Measurements from ENCODE around the gene FAT2.
"Not testable (repeated sequence)": the region's sequence is repeated elsewhere in the genome, so short reads cannot be mapped to it uniquely, and the experiment has no call there.

Gene FAT2

DNA sequence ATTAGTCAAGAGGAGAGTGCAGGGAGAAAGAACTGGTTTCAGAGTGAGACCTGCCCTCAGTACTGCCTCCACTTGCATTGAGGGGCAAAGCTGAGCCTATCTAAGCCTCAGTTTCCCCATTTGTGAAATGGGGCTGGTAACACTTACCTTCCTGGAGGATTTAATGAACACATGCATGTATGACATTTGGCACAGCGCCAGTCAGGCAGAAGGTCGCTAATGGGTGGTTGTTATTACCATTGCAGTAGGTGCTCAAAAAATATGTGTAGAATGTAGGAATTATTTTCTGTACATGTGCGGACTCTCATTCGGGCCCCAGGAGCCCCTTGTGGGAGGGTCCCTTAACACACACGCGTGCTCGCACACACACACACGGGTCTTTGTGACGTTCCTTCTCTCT is 10.9 kb downstream of the FAT2 start:
- DNase-seq: no peak

DNA sequence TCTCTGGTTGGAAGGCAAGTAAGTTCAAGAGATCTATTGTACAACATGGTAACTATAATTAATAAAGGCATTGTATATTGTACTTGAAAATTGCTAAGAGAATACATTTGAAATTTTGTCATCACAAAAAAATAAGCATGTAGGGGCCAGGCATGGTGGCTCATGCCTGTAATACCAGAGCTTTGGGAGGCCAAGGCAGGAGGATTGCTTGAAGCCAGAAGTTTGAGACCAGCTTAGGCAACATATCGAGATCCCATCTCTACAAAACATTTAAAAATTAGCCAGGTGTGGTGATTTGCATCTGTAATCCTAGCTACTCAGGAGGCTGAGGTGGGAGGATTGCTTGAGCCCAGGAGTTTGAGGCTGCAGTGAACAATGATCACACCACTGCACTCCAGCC is 12.0 kb downstream of the FAT2 start:
- not testable (repeated sequence) for DNase-seq

DNA sequence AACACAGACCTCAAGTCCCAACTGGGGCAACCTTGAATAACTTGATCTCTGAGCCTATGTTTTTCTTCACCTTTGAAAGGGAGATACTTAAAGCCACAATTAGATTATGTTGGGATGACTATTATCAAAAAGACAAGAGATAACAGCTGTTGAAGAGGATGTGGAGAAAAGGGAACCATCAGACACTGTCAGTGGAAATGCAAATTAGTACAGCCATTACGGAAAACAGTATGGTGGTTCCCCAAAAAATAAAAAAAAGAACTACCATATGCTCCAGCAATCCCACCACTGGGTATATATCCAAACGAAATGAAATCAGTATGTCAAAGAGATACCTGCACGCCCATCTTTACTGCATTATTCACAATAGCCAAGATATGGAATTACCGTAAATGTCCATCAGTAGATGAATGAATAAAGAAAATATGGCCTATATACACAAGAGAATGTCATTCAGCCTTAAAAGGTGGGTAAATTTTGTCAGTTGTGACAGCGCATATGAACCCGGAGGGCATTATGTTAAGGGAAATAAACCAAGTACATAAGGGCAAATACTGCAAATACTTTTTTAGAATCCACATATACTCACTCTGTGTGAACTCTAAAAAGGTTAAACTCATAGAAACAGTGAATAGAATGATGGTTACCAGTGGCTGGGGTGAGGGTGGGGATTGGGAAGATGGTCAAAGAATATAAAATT is 12.7 kb downstream of the FAT2 start:
- DNase-seq: no peak

DNA sequence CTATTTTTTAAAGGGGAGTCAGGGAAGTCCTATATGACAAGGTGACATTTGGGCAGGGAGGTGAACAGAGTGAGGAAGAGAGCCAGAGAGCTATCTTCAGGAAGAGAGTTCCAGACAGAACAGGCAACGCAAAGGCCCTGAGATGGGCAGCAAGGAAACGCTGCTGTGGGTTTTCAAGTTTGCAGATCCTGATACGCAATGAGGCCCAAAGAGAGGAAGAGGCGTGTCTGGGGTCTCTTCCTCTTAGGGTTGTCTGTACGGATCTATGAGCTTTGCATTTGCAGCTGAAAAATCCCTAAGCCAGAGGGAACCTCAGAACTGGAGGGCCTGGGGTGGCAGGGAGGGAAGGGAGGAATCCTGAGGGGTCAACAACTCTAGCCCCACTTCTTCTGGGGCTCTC is 13.6 kb downstream of the FAT2 start:
- no peak for DNase-seq

DNA sequence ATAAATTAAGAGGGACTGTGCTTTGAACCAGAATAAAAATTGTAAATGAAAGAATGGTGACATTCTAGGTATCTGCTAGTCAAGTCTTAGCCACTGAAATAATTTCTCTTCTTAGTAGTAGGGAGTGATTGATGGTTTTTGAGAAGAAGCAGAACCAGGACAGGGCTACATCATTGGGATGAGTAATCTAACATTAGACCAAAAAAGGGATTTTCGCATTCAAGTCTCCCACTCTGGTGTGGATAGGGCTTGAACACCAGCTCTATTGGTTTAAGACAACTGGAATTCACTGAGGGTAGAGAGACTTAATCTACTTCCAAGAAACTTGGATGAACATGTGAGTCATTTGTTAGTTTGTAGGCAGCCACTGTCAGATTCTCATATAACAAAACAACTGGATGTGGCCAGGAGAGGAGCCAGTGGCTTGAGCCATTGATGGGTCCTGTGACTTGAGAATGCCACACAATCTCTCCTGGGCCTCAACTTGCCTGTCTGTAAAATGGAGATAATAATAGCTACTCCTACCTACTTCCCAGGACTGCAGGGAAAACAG is 16.6 kb downstream of the FAT2 start:
- no peak for DNase-seq

GRCh38 chr5:151572657-151573368 is 18.3 kb downstream of the FAT2 start:
- no peak for DNase-seq

GRCh38 chr5:151571270-151572173 is 19.6 kb downstream of the FAT2 start:
- DNase-seq: no peak

DNA sequence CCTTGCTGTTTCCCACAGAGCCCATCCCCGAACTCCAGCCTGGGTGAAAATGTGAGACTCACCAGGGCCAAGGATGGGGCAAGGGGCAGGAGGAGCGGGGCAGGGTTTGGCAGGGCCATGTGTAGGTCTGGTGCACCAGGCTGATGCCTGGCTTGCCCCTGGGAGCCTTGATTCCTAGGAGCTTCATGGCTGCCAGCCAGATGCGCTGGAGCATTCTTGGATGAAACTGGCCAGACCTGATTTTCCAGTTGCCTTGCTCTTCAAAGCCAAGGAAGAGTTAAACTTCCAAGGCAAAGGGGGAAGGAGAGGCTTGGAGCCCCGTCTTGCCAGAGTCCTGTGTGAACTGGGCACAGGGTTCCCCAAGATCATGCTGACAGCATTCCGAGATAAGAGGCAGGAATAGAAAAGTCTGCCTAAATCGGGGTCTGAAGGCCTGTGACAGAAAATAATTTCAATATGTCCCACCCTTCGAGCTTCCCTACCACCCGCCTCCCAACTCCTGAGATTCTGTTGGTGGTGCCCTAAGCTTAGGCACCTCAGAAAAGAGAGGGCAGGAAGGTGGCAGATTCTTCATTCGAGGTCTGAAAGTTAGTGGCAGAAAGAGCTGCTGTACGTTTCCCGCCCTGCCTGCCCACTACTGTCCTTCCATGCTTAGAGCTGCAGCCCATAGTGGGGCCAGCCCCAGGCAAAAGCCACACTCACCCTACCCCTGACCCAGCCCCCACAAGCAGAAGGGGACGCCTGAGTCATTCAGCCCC is 20.4 kb downstream of the FAT2 start:
- no peak for DNase-seq

GRCh38 chr5:151570058-151570457 is 21.1 kb downstream of the FAT2 start:
- DNase-seq: no peak

DNA sequence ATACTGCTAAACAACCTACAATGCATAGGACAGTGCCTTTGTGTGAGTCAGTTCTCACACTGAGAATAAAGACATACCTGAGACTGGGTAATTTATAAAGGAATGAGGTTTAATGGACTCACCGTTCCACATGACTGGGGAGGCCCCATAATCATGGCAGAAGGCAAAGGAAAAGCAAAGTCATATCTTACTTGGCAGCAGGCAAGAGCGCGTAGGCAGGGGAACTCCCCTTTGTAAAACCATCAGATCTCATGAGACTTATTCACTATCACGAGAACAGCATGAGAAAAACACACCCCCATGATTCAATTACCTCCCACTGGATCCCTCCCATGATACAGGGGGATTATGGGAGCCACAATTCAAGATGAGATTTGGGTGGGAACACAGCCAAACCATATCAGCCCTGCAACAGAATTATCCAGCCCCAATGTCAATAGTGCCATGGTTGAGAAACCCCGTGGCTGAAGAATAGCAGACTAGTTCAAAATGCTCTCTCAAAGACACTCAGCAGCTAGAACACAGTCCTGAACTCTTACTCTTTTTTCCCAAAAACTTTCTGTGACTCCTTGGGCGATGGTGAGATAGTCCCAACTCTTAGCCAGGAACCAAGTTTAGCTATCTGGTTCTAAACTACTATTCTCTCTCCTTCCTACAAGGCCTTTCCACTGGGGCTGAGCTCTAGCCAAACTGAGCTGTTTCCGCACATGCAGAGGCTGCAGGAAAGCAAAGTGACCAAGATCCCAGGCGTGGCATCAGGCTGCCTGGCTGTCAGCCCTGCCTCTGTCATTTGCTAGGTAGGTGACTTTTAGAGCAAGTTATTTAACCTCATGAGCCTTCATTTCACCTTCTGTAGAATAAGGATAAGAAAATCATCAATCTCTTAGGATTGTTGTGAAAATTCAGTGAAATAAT is 21.7 kb downstream of the FAT2 start:
- DNase-seq: no peak

DNA sequence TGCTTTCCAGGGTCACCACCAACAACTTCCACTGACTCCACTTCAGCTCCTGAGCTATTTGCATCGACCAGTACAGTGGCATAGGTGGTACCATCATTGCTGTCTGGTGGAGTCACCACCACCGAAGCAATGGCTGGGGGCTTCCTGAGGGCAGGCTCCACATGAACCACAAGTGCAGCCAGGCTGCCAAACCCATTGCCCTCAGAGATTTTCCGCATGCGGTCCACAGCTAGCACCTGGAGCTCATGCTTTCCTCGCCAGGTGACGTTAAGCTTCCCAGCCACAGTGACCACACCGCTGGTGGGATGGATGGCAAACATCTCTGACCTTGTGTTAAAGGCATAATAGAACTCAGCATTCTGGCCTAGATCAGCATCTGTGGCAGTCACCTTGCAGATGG is 23.1 kb downstream of the FAT2 start:
- DNase-seq: no peak

- no peak for DNase-seq
These were observed 25.2 kb downstream of the FAT2 start for GRCh38 chr5:151565971-151566370.

- DNase-seq: no peak
These were observed 29.0 kb downstream of the FAT2 start for GRCh38 chr5:151562019-151562707.

GRCh38 chr5:151557951-151558350 is 33.2 kb downstream of the FAT2 start:
- DNase-seq: no peak

DNA sequence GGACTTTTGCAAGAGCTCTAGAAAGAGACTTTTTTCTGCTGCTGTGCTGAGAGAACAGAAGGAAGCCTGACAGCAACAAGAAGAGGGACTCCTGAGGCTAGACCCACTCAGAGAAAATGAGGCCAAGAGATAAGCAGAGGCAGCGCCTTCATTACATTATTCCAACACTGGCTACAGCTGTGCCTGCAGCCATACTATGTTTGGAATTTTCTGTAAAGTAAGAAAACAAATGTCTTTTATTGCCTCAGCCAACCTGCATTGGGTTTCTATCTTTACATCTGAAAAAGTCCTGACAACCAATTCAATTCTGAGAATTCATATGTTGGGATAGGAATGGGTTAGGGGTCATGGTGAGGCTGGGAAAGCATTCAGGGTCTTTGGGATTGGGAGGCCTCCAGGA is 33.7 kb downstream of the FAT2 start:
- DNase-seq: no peak

- no peak for DNase-seq
These were observed 34.3 kb downstream of the FAT2 start for GRCh38 chr5:151556806-151557205.

DNA sequence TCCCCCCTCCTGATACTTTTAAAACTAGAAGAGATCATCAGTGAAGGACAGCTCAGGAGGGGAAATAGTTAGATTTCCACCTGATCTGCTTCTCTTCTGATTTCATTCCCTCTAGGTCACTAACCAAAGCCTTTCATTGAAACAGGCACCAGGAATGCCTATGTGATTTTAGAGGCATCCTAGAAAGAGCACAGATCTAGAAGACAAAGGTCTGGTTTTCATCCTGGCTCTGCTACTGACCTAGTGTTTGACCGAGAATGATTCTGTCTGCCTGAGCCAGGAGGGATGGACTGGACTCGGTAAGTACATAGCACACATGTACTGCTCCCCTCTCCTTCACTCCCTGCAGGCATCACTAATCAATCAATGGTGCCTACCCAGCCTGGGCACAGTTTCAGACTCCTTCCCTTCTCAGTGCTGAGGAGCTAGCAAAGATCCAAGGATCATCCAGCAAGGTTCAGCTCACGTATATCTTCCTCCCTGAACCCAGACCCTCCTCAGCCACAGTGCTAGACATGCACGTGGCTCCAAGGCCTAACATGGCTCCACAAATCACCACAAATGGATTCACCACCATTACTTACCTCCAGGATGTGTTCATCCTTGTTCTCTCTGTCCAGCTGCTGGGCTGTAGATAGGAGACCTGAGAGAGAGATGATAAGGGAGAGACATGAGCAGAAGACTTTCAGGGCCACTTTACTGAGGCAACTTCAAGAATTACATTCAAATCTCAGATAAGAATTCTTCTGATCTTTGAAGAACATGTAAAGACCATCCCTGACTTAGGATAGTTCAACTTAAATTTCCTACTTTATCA is 35.2 kb downstream of the FAT2 start:
- no peak for DNase-seq

- DNase-seq: no peak
These were observed 37.4 kb downstream of the FAT2 start for GRCh38 chr5:151553695-151554094.

- no peak for DNase-seq
These were observed 37.9 kb downstream of the FAT2 start for GRCh38 chr5:151553130-151553670.

DNA sequence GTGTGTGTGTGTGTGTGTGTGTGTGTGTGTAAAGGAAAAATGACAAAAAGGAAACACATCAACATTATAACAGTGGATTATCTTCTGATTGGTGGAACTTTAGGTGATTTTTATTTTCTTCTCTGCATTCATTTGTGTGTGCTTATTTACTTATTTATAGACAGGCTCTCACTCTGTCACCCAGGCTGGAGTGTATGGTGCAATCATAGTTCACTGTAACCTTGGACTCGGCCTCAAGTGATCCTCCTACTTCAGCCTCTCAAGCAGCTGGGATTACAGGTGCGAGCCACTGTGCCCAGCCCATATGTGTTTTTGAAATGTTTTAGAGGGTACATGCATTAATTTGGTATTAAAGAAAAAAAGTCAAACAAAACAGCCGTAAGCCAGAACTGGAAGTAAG is 39.1 kb downstream of the FAT2 start:
- DNase-seq: no peak

Data from stimulated activated CD4-positive, alpha-beta T cell treated with anti-CD3 and anti-CD28 coated beads, Interleukin-4, amount 100 ng/mL, for 4 hours (primary cell).